ENCODE data around the gene UBE2E2.

DNA sequence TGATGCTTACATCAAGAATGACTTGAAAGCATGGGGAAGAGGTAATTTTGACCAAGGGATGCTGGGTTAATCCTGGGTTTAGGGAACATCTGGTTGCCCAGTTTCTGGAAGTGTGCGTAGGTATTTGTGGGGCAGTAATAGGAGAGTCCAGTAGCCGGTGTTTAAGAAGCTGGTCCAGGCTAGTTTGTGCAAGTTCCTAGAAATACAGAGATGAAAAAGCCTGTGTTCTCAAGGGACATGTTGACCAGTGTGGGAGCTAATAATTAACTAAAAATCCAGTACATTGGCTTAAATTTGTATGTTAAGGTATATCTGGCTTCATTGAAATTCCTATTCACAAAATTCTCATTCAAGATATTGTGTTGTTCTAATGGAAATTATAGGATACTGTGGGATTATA, 51.2 kb downstream of the UBE2E2 start:
- TF ChIP-seq, protein P1, sequence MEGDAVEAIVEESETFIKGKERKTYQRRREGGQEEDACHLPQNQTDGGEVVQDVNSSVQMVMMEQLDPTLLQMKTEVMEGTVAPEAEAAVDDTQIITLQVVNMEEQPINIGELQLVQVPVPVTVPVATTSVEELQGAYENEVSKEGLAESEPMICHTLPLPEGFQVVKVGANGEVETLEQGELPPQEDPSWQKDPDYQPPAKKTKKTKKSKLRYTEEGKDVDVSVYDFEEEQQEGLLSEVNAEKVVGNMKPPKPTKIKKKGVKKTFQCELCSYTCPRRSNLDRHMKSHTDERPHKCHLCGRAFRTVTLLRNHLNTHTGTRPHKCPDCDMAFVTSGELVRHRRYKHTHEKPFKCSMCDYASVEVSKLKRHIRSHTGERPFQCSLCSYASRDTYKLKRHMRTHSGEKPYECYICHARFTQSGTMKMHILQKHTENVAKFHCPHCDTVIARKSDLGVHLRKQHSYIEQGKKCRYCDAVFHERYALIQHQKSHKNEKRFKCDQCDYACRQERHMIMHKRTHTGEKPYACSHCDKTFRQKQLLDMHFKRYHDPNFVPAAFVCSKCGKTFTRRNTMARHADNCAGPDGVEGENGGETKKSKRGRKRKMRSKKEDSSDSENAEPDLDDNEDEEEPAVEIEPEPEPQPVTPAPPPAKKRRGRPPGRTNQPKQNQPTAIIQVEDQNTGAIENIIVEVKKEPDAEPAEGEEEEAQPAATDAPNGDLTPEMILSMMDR (optimal IDR thresholded peaks at IDR 0.05 in 1 of 3, IDR thresholded peaks at IDR 0.05 in 1 of 3, conservative IDR thresholded peaks at IDR 0.05 in 1 of 3; ENCODE audit: extremely low read depth in 1 of 3, insufficient read depth in 2 of 3, low read length in 3 of 3) = no peak
- no peak for TF ChIP-seq EZH2 (IDR thresholded peaks at IDR 0.05; ENCODE audit: low read length)

All from keratinocyte (primary cell).